H1 (cell line): ENCODE results near the gene CHCHD3. TPM values are rescaled to one million over a fixed set of nuclear protein-coding genes. Genes with fewer than 3 reads are reported as not detected.

Source experiments
- CTCF ChIA-PET: fragments of 300-600 bp; sonication (Branson Sonifier 250); formaldehyde crosslinking; loops from one replicate; lab custom pipeline; 2021; ENCODE audit not compliant: partially characterized antibody; lab: Charles Lee
- POLR2A ChIA-PET: fragments of 300-600 bp; sonication (Branson Sonifier 250); formaldehyde crosslinking; loops from one replicate; lab custom pipeline; 2021; ENCODE audit warnings: inconsistent platforms; ENCODE audit not compliant: partially characterized antibody; lab: Charles Lee
- DNase-seq, 2 experiments: peaks; one replicate each; pipeline versions ENCODE4 v3.0.0 to v3.0.0-alpha.2; 2010 to 2022; ENCODE audit warnings: low spot score in 2 of 2, low read depth in 1 of 2, mixed read lengths in 1 of 2
- FAIRE-seq: peaks from 2 replicates; lab custom pipeline; 2011; peaks lifted over from hg19 to GRCh38; lab: Jason Lieb, UNC
- H2AFZ ChIP-seq: 2 replicates; pipeline ENCODE4 v1.8.1; 2012; ENCODE audit warnings: low read length, inconsistent platforms
- H2AK5ac ChIP-seq: 2 replicates; pipeline ENCODE4 v1.6.1; 2013; ENCODE audit warnings: low read depth, low read length
- H2BK120ac ChIP-seq: replicated peaks from 2 replicates; pipeline ENCODE3; 2013; ENCODE audit warnings: low read depth, low read length, inconsistent platforms
- H2BK12ac ChIP-seq: 2 replicates; pipeline ENCODE4 v1.6.1; 2013; ENCODE audit warnings: low read depth, low read length
- H2BK15ac ChIP-seq: 2 replicates; pipeline ENCODE4 v1.6.1; 2013; ENCODE audit warnings: low read length
- H2BK20ac ChIP-seq: 2 replicates; pipeline ENCODE4 v1.6.1; 2013; ENCODE audit warnings: low read length
- H2BK5ac ChIP-seq: 2 replicates; pipeline ENCODE4 v1.6.1; 2013; ENCODE audit warnings: low read depth, low read length
- H3K14ac ChIP-seq: 2 replicates; pipeline ENCODE4 v1.6.1; 2013; ENCODE audit warnings: inconsistent platforms; ENCODE audit not compliant: insufficient read length
- H3K18ac ChIP-seq: 2 replicates; pipeline ENCODE4 v1.6.1; 2013; ENCODE audit warnings: low read length; ENCODE audit errors: extremely low read depth
- H3K23ac ChIP-seq: 2 replicates; pipeline ENCODE4 v1.6.1; 2013; ENCODE audit warnings: inconsistent platforms; ENCODE audit not compliant: insufficient read length
- H3K23me2 ChIP-seq: 2 replicates; pipeline ENCODE4 v1.6.1; 2013; ENCODE audit warnings: low read depth, low read length
- H3K27ac ChIP-seq: 2 replicates; pipeline ENCODE4 v1.6.1; 2011; ENCODE audit warnings: low read depth, low read length, inconsistent platforms
- H3K27me3 ChIP-seq, 4 experiments: replicated peaks in 1 of 4; 1 replicate in 1 of 4; 2 replicates in 3 of 4; pipeline versions ENCODE4 v1.6.1 to v1.8.1; 2011 to 2013; ENCODE audit warnings: low read length in 3 of 4, mild to moderate bottlenecking in 3 of 4, inconsistent platforms in 2 of 4, mixed read lengths in 2 of 4, moderate library complexity in 1 of 4; ENCODE audit not compliant: control insufficient read depth in 3 of 4, insufficient read depth in 3 of 4; ENCODE audit errors: extremely low read depth in 1 of 4
- H3K36me3 ChIP-seq, 4 experiments: 2 replicates each; pipeline versions ENCODE4 v1.6.1 to v1.8.1; 2011 to 2013; ENCODE audit warnings: mild to moderate bottlenecking in 4 of 4, low read length in 3 of 4, moderate library complexity in 2 of 4, control low read depth in 1 of 4, inconsistent platforms in 1 of 4; ENCODE audit not compliant: insufficient read depth in 4 of 4, control insufficient read depth in 2 of 4
- H3K4ac ChIP-seq: replicated peaks from 2 replicates; pipeline ENCODE3; 2013; ENCODE audit warnings: low read length, low read depth, mixed read lengths, inconsistent platforms; ENCODE audit not compliant: insufficient read length
- H3K4me1 ChIP-seq, 4 experiments: replicated peaks in 1 of 4; 1 replicate in 1 of 4; 2 replicates in 3 of 4; pipeline versions ENCODE4 v1.6.1 to v1.8.1; 2011 to 2013; ENCODE audit warnings: low read length in 3 of 4, inconsistent platforms in 2 of 4, mixed read lengths in 1 of 4; ENCODE audit not compliant: insufficient read depth in 4 of 4, control insufficient read depth in 3 of 4
- H3K4me2 ChIP-seq, 2 experiments: 2 replicates each; pipeline versions ENCODE4 v1.6.1 to v1.8.1; 2011 to 2013; ENCODE audit warnings: low read depth in 2 of 2, low read length in 2 of 2, control low read depth in 1 of 2, inconsistent platforms in 1 of 2, mild to moderate bottlenecking in 1 of 2; ENCODE audit not compliant: insufficient read depth in 1 of 2
- H3K4me3 ChIP-seq, 4 experiments: fragments of 200-600, 300-600 bp in 1 of 4; sonication (generic), shearing (Covaris generic), sonication (Bioruptor Twin) in 1 of 4; 2 replicates each; pipeline versions ENCODE4 v1.5.1 to v1.8.1; 2011 to 2016; ENCODE audit warnings: low read length in 4 of 4, low read depth in 3 of 4, control low read depth in 2 of 4, inconsistent platforms in 2 of 4, mild to moderate bottlenecking in 2 of 4, mixed read lengths in 1 of 4, moderate library complexity in 1 of 4; ENCODE audit not compliant: insufficient read depth in 2 of 4; ENCODE audit errors: extremely low read depth in 1 of 4
- H3K56ac ChIP-seq: replicated peaks from 2 replicates; pipeline ENCODE3; 2013; ENCODE audit warnings: low read depth, mild to moderate bottlenecking, mixed read lengths, low read length, inconsistent platforms; ENCODE audit not compliant: insufficient read length
- H3K79me1 ChIP-seq: 2 replicates; pipeline ENCODE4 v1.6.1; 2013; ENCODE audit warnings: low read depth, low read length, control low read depth
- H3K79me2 ChIP-seq, 2 experiments: 2 replicates each; pipeline versions ENCODE4 v1.6.1 to v1.8.1; 2012 to 2013; ENCODE audit warnings: low read length in 2 of 2, mild to moderate bottlenecking in 2 of 2, inconsistent platforms in 1 of 2; ENCODE audit not compliant: insufficient read depth in 2 of 2, control insufficient read depth in 1 of 2
- H3K9ac ChIP-seq, 4 experiments: replicated peaks in 1 of 4; 1 replicate in 1 of 4; 2 replicates in 3 of 4; pipeline versions ENCODE4 v1.6.1 to v1.8.1; 2011 to 2013; ENCODE audit warnings: low read depth in 3 of 4, low read length in 3 of 4, control low read depth in 2 of 4, mild to moderate bottlenecking in 2 of 4, moderate library complexity in 2 of 4, inconsistent platforms in 1 of 4; ENCODE audit errors: extremely low read depth in 1 of 4
- H3K9me3 ChIP-seq, 2 experiments: 2 replicates each; pipeline versions ENCODE4 v1.6.1 to v1.8.1; 2012 to 2013; ENCODE audit warnings: mild to moderate bottlenecking in 2 of 2, moderate library complexity in 2 of 2, control low read depth in 1 of 2, inconsistent platforms in 1 of 2, low read depth in 1 of 2, low read length in 1 of 2, mixed read lengths in 1 of 2; ENCODE audit not compliant: insufficient read depth in 2 of 2
- H4K20me1 ChIP-seq, 2 experiments: replicated peaks in 1 of 2; 2 replicates each; pipeline versions ENCODE3 to v1.8.1; 2011 to 2013; ENCODE audit warnings: inconsistent platforms in 2 of 2, low read length in 2 of 2, mild to moderate bottlenecking in 1 of 2; ENCODE audit not compliant: insufficient read depth in 2 of 2, control insufficient read depth in 1 of 2
- H4K5ac ChIP-seq: 2 replicates; pipeline ENCODE4 v1.6.1; 2013; ENCODE audit warnings: low read length, low read depth, mixed read lengths, inconsistent platforms; ENCODE audit not compliant: insufficient read length
- H4K8ac ChIP-seq: 2 replicates; pipeline ENCODE4 v1.8.0; 2013; ENCODE audit warnings: mild to moderate bottlenecking, moderate library complexity, low read length, inconsistent platforms; ENCODE audit not compliant: insufficient read depth; ENCODE audit errors: extremely low read depth
- H4K91ac ChIP-seq: replicated peaks from 2 replicates; pipeline ENCODE3; 2013; ENCODE audit warnings: low read length, mixed read lengths, inconsistent platforms; ENCODE audit not compliant: insufficient read length
- CEBPB ChIP-seq: IDR thresholded peaks from 2 replicates; pipeline ENCODE4 v1.6.1; 2012; ENCODE audit warnings: low read depth, low read length
- CTBP2 ChIP-seq: IDR thresholded peaks from 2 replicates; pipeline ENCODE4 v1.7.0; 2011; ENCODE audit warnings: borderline replicate concordance, mild to moderate bottlenecking, moderate library complexity, mixed read lengths, low read length; ENCODE audit not compliant: insufficient read depth, insufficient read length
- EZH2 ChIP-seq: fragments of 200-600 bp; sonication (generic); IDR thresholded peaks from 2 replicates; pipeline ENCODE4 v1.7.1; 2012; ENCODE audit warnings: low read depth, mild to moderate bottlenecking, moderate library complexity, low read length, inconsistent platforms; ENCODE audit not compliant: severe bottlenecking
- HDAC2 ChIP-seq, 2 experiments: fragments of 300-600 bp in 1 of 2; sonication (generic) in 1 of 2; IDR thresholded peaks; 2 replicates each; pipeline ENCODE4 v1.6.1; 2011 to 2012; ENCODE audit warnings: low read depth in 2 of 2, low read length in 2 of 2, mild to moderate bottlenecking in 2 of 2, moderate library complexity in 2 of 2, borderline replicate concordance in 1 of 2, inconsistent platforms in 1 of 2
- MAFK ChIP-seq: IDR thresholded peaks from 2 replicates; pipeline ENCODE4 v1.6.1; 2012; ENCODE audit warnings: low read depth, mild to moderate bottlenecking, improper control_type of control experiment, low read length
- NRF1 ChIP-seq: IDR thresholded peaks from 2 replicates; pipeline ENCODE4 v1.6.1; 2011; ENCODE audit warnings: mild to moderate bottlenecking, low read depth, low read length, improper control_type of control experiment
- POLR2AphosphoS5 ChIP-seq: IDR thresholded peaks from 2 replicates; pipeline ENCODE4 v1.6.1; 2011; ENCODE audit warnings: low read depth, low read length
- RNF2 ChIP-seq: fragments of 200-900, 300-1000 bp; sonication (generic); IDR thresholded peaks from 2 replicates; pipeline ENCODE4 v1.7.1; 2016; ENCODE audit warnings: borderline replicate concordance, low read depth, mild to moderate bottlenecking, antibody characterized with exemption, low read length; ENCODE audit not compliant: poor library complexity, severe bottlenecking; ENCODE audit errors: missing control alignments
- SIRT6 ChIP-seq: IDR thresholded peaks from one replicate; pipeline ENCODE4 v1.7.1; 2012; ENCODE audit warnings: low read length, inconsistent platforms
- SP1 ChIP-seq: IDR thresholded peaks from 2 replicates; pipeline ENCODE4 v1.6.1; 2011; ENCODE audit warnings: low read depth, low read length
- TAF1 ChIP-seq: IDR thresholded peaks from 2 replicates; pipeline ENCODE4 v1.6.1; 2011; ENCODE audit warnings: mild to moderate bottlenecking, low read depth, low read length
- TBP ChIP-seq: IDR thresholded peaks from 2 replicates; pipeline ENCODE4 v1.6.1; 2011; ENCODE audit warnings: low read depth, low read length, improper control_type of control experiment
- WGBS, 2 experiments: shearing (Covaris generic) in 1 of 2; methylation state at CpG; one replicate each; pipeline versions ENCODE4 v1.1.6 to v1.1.7; 2013 to 2015; ENCODE audit warnings: low lambda C conversion rate in 2 of 2, mixed read lengths in 2 of 2, inconsistent platforms in 1 of 2, low coverage in 1 of 2, missing lambda C conversion rate in 1 of 2; ENCODE audit not compliant: insufficient replicate concordance in 2 of 2, insufficient coverage in 1 of 2, insufficient read length in 1 of 2; ENCODE audit errors: extremely low coverage in 1 of 2, missing lambda C conversion rate in 1 of 2; 5-methylcytosine and 5-hydroxymethylcytosine counted together
- polyA plus RNA-seq, 7 experiments: library from polyadenylated mRNA; depleted of rRNA in 3 of 7; stranded (reverse) in 5 of 7; unstranded in 2 of 7; fragments of >200 nt in 5 of 7; fragments of 200-250 nt in 2 of 7; gene quantifications; 1 replicate in 5 of 7; 2 replicates in 1 of 7; 4 replicates in 1 of 7; pipeline versions ENCODE4 v1.2.1 to v1.2.3, GENCODE V29; 2011 to 2013; ENCODE audit warnings: missing spikeins in 2 of 7, mixed read lengths in 2 of 7
- total RNA-seq: library from RNA; stranded (reverse); fragmentation: NEBNext Ultra II Directional; extraction: Animal tissue kit (Norgen Biotek cat#: 25700); gene quantifications from 2 replicates; pipeline ENCODE4 v1.2.1, GENCODE V29; 2021
- TF ChIP-seq, protein P1 (sequence below): IDR thresholded peaks from 2 replicates; pipeline ENCODE4 v1.6.1; 2012; ENCODE audit warnings: inconsistent platforms

Gene CHCHD3
- total and polyA plus RNA-seq, 2 of the 8 experiments (the other 6 are each of a cell fraction or from before 2014, with no cell fraction given), result 42.9 to 137 TPM

DNA sequence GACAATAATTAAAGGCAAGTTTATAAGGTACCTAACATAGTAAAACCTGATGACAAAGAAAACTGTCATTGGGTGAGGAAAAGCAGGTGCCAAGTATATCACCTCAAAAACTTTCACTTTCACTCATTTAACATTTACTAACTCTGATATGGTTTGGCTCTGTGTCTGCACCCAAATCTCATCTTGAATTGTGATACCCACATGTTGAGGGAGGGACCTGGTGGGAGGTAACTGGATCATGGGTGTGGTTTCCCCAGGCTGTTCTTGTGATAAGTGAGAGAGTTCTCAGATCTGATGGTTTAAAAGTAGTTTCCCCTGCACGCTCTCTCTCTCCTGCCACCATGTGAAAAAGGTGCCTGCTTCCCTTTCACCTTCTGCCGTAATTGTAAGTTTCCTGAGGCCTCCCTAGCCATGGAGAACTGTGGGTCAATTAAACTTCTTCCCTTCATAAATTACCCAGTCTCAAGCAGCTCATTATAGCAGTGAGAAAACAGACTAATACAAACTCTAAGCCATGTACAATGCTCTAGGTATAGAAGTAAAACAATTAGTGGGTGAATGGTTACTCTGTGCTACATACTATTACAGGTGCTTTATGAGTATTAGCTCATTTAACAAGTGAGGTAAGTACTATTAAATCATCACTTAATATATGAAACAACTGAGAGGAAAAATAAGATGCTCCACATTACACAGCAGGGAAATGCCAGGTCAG is 199.0 kb downstream of the CHCHD3 start:
- Histone ChIP-seq H3K36me3 (no peaks in the 10 kb centered on the region; a peak in 2 of 8 replicates), H3K23ac (no peak overlapping the region), H4K5ac (no peak overlapping the region), H2BK120ac (no peak overlapping the region), H3K79me1 (no peaks in the 10 kb centered on the region), H3K27ac (no peak overlapping the region), H4K91ac (no peak overlapping the region), H2BK20ac (no peak overlapping the region), H3K18ac (no peak overlapping the region), H3K79me2 (peaks cover 0 to 20% of the 10 kb centered on the region in 2 experiments; a peak in 3 of 4 replicates), H2AFZ (no peak overlapping the region), H3K4me2 (no peak overlapping the region), H3K56ac (no peak overlapping the region), H3K14ac (no peak overlapping the region), H3K23me2 (no peaks in the 10 kb centered on the region), H3K27me3 (no peaks in the 10 kb centered on the region), H3K4ac (no peak overlapping the region), H3K4me1 (peaks cover 0 to 8% (median 3%) of the 10 kb centered on the region in 4 experiments; a peak in 4 of 7 replicates), H2BK12ac (no peak overlapping the region), H3K9ac (no peak overlapping the region), H2BK15ac (no peak overlapping the region), H4K20me1 (peaks cover 0 to 7% of the 10 kb centered on the region in 2 experiments), H4K8ac (no peak overlapping the region), H2AK5ac (no peak overlapping the region), H3K4me3 (no peak overlapping the region), H2BK5ac (no peak overlapping the region), H3K9me3 (no peaks in the 10 kb centered on the region)
- 73% methylated on average over 2 of the region's 2 CpGs; no CpG with 5 or more reads in 1 of the 2 experiments for WGBS, 2 experiments
- FAIRE-seq (no peak), DNase-seq (no peak)
- ChIA-PET CTCF (interaction anchor here (0.7 to 1.0 kb wide), 4 partner anchors 10 to 31 kb away, joined by 3 read pairs; no protein-coding TSS in a partner anchor), POLR2A (no interaction called here)
- TF ChIP-seq TAF1 (no peak), CTBP2 (no peak), TBP (no peak), SP1 (no peak), MAFK (no peak), NRF1 (no peak), EZH2 (no peak), SIRT6 (no peak), POLR2AphosphoS5 (no peak), RNF2 (no peak), CEBPB (no peak), HDAC2 (IDR thresholded peaks at IDR 0.05; ENCODE audit: borderline replicate concordance in 1 of 2, low read depth in 2 of 2, low read length in 2 of 2) (no peak)
- TF ChIP-seq, protein P1, sequence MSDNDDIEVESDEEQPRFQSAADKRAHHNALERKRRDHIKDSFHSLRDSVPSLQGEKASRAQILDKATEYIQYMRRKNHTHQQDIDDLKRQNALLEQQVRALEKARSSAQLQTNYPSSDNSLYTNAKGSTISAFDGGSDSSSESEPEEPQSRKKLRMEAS, result no peak
